Fibroblast of skin of left quadriceps (primary cell): ENCODE results near the gene ZNF12.
A peak's percentile ranks its signal among the peaks of the same experiment; 100 is the strongest.
"Not testable (repeated sequence)": the region's sequence is repeated elsewhere in the genome, so short reads cannot be mapped to it uniquely, and the experiment has no call there.

ENCODE experiments used
- DNase-seq, 2 experiments: peaks; one replicate each; pipeline ENCODE4 v3.0.0-alpha.2; 2013; ENCODE audit warnings: low read depth in 2 of 2

ZNF12 gene

GRCh38 chr7:6706666-6707407 is at the start of gene ZNF12:
Gene ZNF12 (minus strand): TSS chr7:6706947. CDS start chr7:6705173, 1,774 bp downstream.
- peak; percentile 81 to 83 for DNase-seq

- DNase-seq, result not testable (repeated sequence)
Measured at GRCh38 chr7:6753964-6754363, 47.2 kb upstream of the ZNF12 start, which contains the start of gene RSPH10B2. Gene RSPH10B2 (plus strand): TSS chr7:6754103. CDS start chr7:6757678, 3,575 bp downstream.

DNA sequence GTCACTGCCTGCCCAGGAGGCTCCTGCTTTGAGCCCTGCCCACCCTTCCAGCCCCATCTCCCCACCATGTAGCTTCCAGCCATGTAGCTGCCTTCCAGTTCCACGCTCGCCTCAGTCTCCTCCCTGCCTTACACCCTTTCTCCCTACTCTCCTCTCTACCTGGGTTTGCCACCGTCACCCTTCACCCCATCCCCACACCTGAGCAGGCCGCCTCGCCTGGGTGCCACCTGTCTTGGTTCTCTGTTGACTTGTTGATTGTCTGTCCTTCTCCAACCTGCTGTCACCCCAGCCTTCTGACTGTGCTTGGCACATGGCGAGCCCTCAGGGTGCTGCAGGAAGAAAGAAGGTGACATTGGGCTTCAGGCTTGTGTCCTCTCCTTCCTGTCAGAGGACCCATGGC is 43.4 kb upstream of the ZNF12 start:
- DNase-seq, result not testable (repeated sequence)

DNA sequence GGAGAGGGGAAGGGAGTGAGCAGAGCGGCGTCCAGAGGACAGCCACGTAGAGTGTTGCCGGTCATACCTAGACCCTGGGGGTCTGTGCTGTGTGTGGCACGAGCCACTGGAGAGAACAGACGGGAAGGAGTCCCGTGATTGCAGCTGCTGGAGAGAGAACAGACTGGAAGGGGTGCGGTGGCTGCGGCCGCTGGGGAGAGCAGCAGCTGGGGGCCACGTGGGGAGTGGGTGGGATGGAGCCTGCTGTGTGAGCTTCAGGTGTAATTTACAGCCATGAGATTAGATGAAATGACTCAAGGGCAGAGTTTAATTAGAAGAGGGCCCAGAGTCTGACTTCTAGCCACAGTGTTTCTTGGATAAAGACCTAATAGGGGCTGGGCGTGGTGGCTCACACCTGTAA is 42.6 kb upstream of the ZNF12 start:
- DNase-seq, result not testable (repeated sequence)

DNA sequence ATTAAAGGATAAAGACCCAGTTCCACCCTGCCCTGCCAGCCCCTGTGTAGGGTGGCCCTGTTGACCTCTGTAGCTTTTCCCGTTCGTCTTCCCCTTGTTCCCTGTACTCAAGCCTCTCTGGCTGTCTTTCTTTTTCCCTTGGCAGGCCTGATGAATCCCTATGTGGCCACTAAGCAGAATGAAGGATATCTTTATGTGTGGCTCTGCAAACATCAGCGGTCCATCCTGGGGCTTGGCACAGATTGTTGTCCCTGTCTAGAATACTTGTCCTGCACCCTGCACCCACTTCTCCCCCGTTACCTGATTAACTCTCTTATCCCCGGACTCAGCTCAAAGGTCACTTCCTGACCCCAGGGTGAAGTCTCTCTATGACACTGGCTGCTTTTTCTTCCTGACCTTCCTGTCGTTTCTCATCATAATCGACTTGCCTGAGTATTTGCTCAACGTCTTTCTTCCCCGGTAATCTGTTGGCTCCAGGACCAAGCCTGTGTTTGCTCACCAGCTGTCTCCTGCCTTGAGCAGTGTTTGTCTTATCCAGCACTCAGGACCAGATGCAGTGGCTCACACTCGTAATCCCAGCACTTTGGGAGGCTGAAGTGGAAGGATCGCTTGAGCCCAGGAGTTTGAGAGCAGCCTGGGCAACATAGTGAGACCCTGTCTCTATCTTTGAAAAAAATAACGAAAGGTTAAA is 37.8 kb upstream of the ZNF12 start:
- DNase-seq, result not testable (repeated sequence)

- DNase-seq, result not testable (repeated sequence)
Measured at GRCh38 chr7:6738415-6738814, 31.7 kb upstream of the ZNF12 start.

GRCh38 chr7:6730343-6730633 is 23.5 kb upstream of the ZNF12 start:
- DNase-seq, result no peak

- DNase-seq, result peak; percentile 76 to 78
Measured at GRCh38 chr7:6729492-6730342, 23.0 kb upstream of the ZNF12 start.

DNA sequence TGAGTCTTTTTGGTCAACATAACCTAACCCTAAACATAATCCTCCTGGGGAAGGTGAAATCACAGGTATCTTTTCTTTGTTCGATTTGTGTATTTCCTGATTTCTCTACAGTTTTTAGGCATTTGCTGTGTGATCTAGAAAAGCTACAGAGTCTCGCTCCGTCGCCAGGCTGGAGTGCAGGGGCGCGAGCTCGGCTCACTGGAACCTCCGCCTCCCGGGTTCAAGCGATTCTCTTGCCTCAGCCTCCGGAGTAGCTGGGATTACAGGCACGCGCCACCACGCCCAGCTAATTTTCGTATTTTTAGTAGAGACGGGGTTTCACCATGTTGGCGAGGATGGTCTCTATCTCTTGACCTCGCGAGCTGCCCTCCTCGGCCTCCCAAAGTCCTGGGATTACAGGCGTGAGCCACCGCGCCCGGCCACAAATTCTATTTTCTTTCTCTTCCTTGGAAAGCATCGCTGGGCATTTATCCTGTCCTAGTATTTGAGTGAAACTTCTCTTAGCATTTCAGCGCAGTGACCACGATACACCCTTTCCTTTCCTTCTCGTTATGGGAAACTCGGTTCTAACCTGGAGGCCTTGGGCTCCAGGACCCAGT is 22.2 kb upstream of the ZNF12 start:
- DNase-seq, result not testable (repeated sequence)

DNA sequence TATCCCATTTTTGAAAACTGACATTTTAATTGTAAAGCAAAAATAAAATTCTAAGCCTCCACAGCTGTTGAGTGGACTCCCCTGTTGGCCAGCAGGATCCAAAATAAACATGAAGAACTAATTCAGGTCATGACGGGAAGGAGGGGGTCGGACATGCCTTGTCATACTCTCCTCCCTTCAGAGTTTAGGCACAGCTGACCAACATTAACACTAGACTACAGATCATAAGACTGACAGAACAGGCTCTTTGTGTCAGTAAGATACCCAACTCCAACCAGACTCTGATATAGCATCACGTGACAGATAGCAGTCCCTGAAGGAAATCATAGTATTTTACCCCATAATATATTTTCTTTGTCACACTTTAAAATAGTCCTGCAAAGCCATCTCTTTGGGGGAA is 20.9 kb upstream of the ZNF12 start:
- DNase-seq, result no peak

DNA sequence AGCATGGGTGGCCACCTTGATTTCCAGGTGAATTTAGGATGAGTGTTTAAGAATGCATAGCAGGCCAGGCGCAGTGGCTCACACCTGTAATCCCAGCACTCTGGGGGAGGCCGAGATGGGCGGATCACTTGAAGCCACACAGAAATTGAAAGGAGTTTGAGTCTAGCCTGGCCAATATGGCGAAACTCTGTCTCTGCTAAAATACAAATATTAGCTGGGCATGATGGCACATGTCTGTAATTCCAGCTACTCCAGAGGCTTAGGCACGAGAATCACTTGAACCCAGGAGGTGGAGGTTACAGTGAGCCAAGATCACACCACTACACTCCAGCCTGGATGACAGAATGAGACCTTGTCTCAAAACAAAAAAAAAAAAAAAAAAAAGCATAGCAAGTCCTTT is 19.6 kb upstream of the ZNF12 start:
- not testable (repeated sequence) for DNase-seq

DNA sequence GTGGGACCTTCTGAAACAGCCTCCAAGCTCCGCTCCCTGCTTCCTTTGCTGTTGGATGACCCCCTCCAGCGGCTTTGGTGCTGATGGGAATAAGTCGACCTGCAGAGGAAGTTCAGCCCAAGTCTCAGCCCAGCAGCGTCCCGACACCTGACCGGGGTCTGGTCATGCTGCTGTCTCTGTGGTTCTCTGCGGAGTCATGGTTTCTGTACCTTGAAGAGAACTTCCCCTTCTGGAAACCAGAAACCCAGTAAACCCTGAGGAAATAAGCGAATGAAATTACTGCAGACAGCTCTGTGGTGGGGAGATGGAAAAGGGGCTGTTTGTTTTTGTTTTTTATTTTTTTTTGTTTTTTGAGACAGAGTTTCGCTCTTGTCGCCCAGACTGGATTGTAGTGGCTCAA is 18.3 kb upstream of the ZNF12 start:
- no peak for DNase-seq

- DNase-seq, result not testable (repeated sequence)
Measured at GRCh38 chr7:6724351-6724750, 17.6 kb upstream of the ZNF12 start.

DNA sequence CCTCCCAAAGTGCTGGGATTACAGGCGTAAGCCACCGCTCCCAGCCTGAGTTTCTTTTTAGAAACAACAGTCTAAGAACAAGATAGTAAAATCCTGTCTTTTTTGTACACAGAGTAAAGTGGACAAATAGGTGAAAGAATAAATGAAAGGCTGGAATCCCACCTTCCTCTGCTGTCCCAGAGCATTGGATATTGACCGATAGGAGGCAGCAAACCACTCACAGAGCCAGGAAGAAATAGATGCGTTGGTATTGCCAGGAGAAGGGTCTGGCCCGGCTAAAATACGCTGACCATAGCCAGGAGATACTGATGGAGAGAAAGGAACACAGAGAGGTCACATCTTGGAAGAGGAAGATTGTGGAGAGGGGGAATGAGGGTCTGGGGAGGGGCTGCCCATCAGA is 11.4 kb upstream of the ZNF12 start:
- no peak for DNase-seq

- not testable (repeated sequence) for DNase-seq
Measured at GRCh38 chr7:6715898-6716297, 9.2 kb upstream of the ZNF12 start.

DNA sequence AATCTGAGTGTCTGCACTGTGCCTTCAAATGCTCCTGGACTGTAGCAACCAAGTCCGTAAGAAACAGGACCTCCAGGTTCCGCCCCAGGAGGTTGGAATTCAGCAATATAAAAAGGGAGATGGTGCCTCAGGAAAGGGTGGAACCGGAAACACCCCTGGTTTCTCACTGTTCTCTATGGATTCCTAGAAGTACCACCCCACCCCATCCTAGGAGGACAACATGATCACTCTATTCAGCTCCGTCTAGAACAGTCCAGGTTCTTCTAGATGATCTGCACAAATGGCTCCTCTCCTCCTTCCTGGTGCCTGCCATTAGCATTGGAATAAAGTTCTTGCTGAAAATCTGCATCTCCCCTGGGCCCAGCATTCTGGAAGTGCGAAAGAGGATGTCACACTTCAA is 7.6 kb upstream of the ZNF12 start:
- no peak for DNase-seq

- no peak for DNase-seq
Measured at GRCh38 chr7:6709808-6710207, 3.1 kb upstream of the ZNF12 start.

DNA sequence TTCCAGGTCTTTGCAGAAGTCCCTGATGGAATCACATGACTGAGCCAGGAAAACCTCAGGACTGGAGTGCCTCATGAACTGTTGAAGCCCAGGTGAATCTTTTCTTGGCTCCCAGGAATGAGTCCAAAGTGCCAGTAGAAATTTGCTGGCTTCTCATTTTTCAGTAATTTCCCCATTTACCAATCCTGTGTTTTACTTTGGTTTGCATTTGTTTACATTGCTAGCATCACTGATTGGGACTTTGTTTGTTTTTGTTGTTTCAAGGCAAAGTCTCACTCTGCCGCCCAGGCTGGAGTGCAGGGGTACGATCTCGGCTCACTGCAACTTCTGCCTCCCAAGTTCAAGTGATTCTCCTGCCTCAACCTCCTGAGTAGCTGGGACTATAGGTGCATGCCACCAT is 1.6 kb upstream of the ZNF12 start:
- DNase-seq, result no peak

- DNase-seq, result no peak
Measured at GRCh38 chr7:6705959-6706665, 635 bp downstream of the ZNF12 start.

DNA sequence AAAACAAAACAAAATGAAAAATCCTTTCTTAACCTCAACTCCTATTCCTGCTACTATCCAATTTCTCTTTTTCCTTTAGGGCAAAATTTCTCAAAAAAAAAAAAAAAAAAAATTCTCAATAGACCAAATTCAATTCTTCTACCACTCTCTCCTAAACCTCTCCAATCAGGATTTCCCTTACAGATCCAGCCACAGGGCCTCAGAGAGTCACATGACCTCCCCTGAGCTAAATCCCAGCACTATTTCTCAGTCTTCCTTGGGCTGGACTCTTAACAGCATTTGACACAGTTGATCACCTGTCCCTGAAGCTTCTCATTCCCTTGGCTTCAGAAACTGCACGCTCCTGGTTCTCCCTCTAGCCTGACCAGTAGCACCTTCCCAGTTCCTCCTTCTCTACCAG is 4.9 kb downstream of the ZNF12 start:
- DNase-seq, result no peak

DNA sequence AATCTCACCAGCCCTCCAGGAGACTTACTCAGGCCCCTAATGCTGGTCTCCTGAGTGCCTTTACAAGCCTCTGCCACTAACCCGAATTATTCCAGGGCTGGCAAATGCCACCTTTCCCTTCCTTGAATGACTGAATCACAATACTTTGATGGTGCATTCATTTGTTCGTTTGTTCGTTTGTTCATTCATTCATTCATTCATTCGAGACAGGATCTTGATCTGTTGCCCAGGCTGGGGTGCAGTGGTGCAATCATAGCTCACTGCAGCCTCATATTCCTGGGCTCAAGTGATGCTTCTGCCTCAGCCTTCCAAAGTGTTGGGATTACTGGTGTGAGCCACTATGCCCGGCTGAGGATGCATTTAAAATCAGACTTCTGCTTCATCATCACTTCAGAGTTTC is 6.0 kb downstream of the ZNF12 start:
- DNase-seq, result no peak
